Breast epithelium (tissue), 3 donors: Measurements from ENCODE around the gene GLIPR2.

Experiments used
- CTCF ChIP-seq, 3 donors: fragments of 450-650 bp; IDR thresholded peaks; one replicate each; pipeline ENCODE4 v1.5.1; 2016 to 2017; ENCODE audit warnings: antibody characterized with exemption in 3 of 3, mild to moderate bottlenecking in 3 of 3, moderate library complexity in 3 of 3
- POLR2A ChIP-seq: fragments of 450-650 bp; IDR thresholded peaks from one replicate; pipeline ENCODE4 v1.6.1; 2016; ENCODE audit warnings: antibody characterized with exemption, mild to moderate bottlenecking, moderate library complexity
- POLR2AphosphoS5 ChIP-seq, 3 donors: sonication (generic); formaldehyde crosslinking; IDR thresholded peaks; one replicate each; pipeline ENCODE4 v1.6.1; 2017; ENCODE audit warnings: antibody characterized with exemption in 3 of 3

- TF ChIP-seq CTCF (IDR thresholded peaks at IDR 0.05) = no peak
- TF ChIP-seq POLR2A = no peak
- no peak for TF ChIP-seq POLR2AphosphoS5 (IDR thresholded peaks at IDR 0.05)
Observed at GRCh38 chr9:36140086-36141084, 3.9 kb downstream of the GLIPR2 start.
